Keratinocyte (primary cell): Measurements from ENCODE around the gene IGFBP7. TPM values are rescaled to one million over a fixed set of nuclear protein-coding genes. Genes with fewer than 3 reads are reported as not detected.

ENCODE experiments used
- DNase-seq: peaks from one replicate; pipeline ENCODE4 v3.0.0-alpha.2; 2011; ENCODE audit warnings: low read depth, missing footprints, low spot score
- FAIRE-seq: peaks from 2 replicates; lab custom pipeline; 2011; peaks lifted over from hg19 to GRCh38; lab: Jason Lieb, UNC
- H2AFZ ChIP-seq: 2 replicates; pipeline ENCODE4 v1.6.0; 2012; ENCODE audit warnings: low read length, control low read depth, inconsistent platforms; ENCODE audit not compliant: control insufficient read depth
- H3K27ac ChIP-seq: 2 replicates; pipeline ENCODE4 v1.5.1; 2011; ENCODE audit warnings: low read length; ENCODE audit not compliant: control insufficient read depth, insufficient read depth
- H3K27me3 ChIP-seq: 3 replicates; pipeline ENCODE4 v1.6.0; 2011; ENCODE audit warnings: low read length; ENCODE audit not compliant: control insufficient read depth, insufficient read depth; ENCODE audit errors: extremely low read depth
- H3K36me3 ChIP-seq, 2 experiments: 2 replicates in 1 of 2; 3 replicates in 1 of 2; pipeline ENCODE4 v1.5.1; 2011; ENCODE audit warnings: low read length in 2 of 2, mild to moderate bottlenecking in 1 of 2; ENCODE audit not compliant: control insufficient read depth in 2 of 2, insufficient read depth in 2 of 2; ENCODE audit errors: extremely low read depth in 1 of 2
- H3K4me1 ChIP-seq: 3 replicates; pipeline ENCODE4 v1.5.1; 2011; ENCODE audit warnings: low read length; ENCODE audit not compliant: control insufficient read depth, insufficient read depth; ENCODE audit errors: extremely low read depth
- H3K4me2 ChIP-seq: 3 replicates; pipeline ENCODE4 v1.6.0; 2011; ENCODE audit warnings: low read depth, low read length; ENCODE audit not compliant: control insufficient read depth, insufficient read depth; ENCODE audit errors: extremely low read depth
- H3K4me3 ChIP-seq, 3 experiments: fragments of 200-600 bp in 1 of 3; sonication (generic) in 1 of 3; 2 replicates in 2 of 3; 3 replicates in 1 of 3; pipeline ENCODE4 v1.5.1; 2011 to 2016; ENCODE audit warnings: low read length in 3 of 3, mild to moderate bottlenecking in 3 of 3, control low read depth in 2 of 3, inconsistent platforms in 1 of 3, low read depth in 1 of 3, mixed read lengths in 1 of 3, mixed run types in 1 of 3, moderate library complexity in 1 of 3; ENCODE audit not compliant: control insufficient read depth in 2 of 3, insufficient read depth in 2 of 3; ENCODE audit errors: extremely low read depth in 1 of 3
- H3K79me2 ChIP-seq: 2 replicates; pipeline ENCODE4 v1.6.0; 2012; ENCODE audit warnings: low read length; ENCODE audit not compliant: control insufficient read depth, insufficient read depth
- H3K9ac ChIP-seq: 3 replicates; pipeline ENCODE4 v1.6.0; 2011; ENCODE audit warnings: low read length; ENCODE audit not compliant: control insufficient read depth, insufficient read depth; ENCODE audit errors: extremely low read depth
- H3K9me1 ChIP-seq: 3 replicates; pipeline ENCODE4 v1.6.0; 2011; ENCODE audit warnings: low read length; ENCODE audit not compliant: control insufficient read depth, insufficient read depth; ENCODE audit errors: extremely low read depth
- H3K9me3 ChIP-seq: 2 replicates; pipeline ENCODE4 v1.5.1; 2012; ENCODE audit warnings: low read depth, low read length; ENCODE audit not compliant: control insufficient read depth
- H4K20me1 ChIP-seq: 3 replicates; pipeline ENCODE4 v1.6.0; 2011; ENCODE audit warnings: low read length; ENCODE audit not compliant: control insufficient read depth, insufficient read depth; ENCODE audit errors: extremely low read depth
- CTCF ChIP-seq, 3 experiments: IDR thresholded peaks in 1 of 3; conservative IDR thresholded peaks in 1 of 3; optimal IDR thresholded peaks in 1 of 3; 2 replicates in 2 of 3; 3 replicates in 1 of 3; pipeline versions ENCODE3 to v1.5.1; 2011; ENCODE audit warnings: low read length in 3 of 3, mild to moderate bottlenecking in 3 of 3, moderate library complexity in 2 of 3, control low read depth in 1 of 3, inconsistent platforms in 1 of 3; ENCODE audit not compliant: insufficient read depth in 2 of 3; ENCODE audit errors: extremely low read depth in 1 of 3
- EZH2 ChIP-seq: IDR thresholded peaks from one replicate; pipeline ENCODE4 v1.6.1; 2012; ENCODE audit warnings: inconsistent platforms, mild to moderate bottlenecking, low read length, moderate library complexity
- dilution Hi-C: fragments of 300-500 bp; cut with MboI; formaldehyde crosslinking; loops from one replicate; pipeline ENCODE4 v1.7.0; 2020; ENCODE audit warnings: low sequenced_read_pairs; ENCODE audit not compliant: extremely low pct_ligation_motif_present
- polyA plus RNA-seq, 5 experiments: library from polyadenylated mRNA; depleted of rRNA in 3 of 5; stranded (reverse) in 3 of 5; stranded (forward) in 1 of 5; unstranded in 1 of 5; fragments of >200 nt; gene quantifications; 1 replicate in 1 of 5; 2 replicates in 3 of 5; 3 replicates in 1 of 5; pipeline versions ENCODE4 v1.2.1 to v1.2.3, GENCODE V29; 2011 to 2012; ENCODE audit warnings: missing spikeins in 2 of 5, low read depth in 1 of 5, low replicate concordance in 1 of 5

The IGFBP7 gene
- polyA plus RNA-seq, 1 donor (not counting 4 experiments of a cell fraction or from before 2014, with no cell fraction given) = 413 TPM

- DNase-seq (no peak), FAIRE-seq (no peak)
- TF ChIP-seq EZH2 = no peak
- no peak for TF ChIP-seq CTCF (optimal IDR thresholded peaks at IDR 0.05 in 1 of 3, IDR thresholded peaks at IDR 0.05 in 1 of 3, conservative IDR thresholded peaks at IDR 0.05 in 1 of 3; ENCODE audit: extremely low read depth in 1 of 3, insufficient read depth in 2 of 3, low read length in 3 of 3)
- dilution Hi-C loops = no loop called here
- Histone ChIP-seq H3K27me3 (no peaks in the 10 kb centered on the region), H3K79me2 (peaks cover 41% of the 10 kb centered on the region), H3K4me3 (no peak overlapping the region), H3K4me2 (no peak overlapping the region), H3K9me3 (no peaks in the 10 kb centered on the region), H3K9ac (no peak overlapping the region), H2AFZ (no peak overlapping the region), H3K36me3 (peaks cover 13 to 30% of the 10 kb centered on the region in 2 experiments), H4K20me1 (no peaks in the 10 kb centered on the region), H3K4me1 (no peaks in the 10 kb centered on the region), H3K27ac (no peak overlapping the region), H3K9me1 (no peaks in the 10 kb centered on the region)
These were observed 114.7 kb downstream of the IGFBP7 start for GRCh38 chr4:56995525-56995924.

DNA sequence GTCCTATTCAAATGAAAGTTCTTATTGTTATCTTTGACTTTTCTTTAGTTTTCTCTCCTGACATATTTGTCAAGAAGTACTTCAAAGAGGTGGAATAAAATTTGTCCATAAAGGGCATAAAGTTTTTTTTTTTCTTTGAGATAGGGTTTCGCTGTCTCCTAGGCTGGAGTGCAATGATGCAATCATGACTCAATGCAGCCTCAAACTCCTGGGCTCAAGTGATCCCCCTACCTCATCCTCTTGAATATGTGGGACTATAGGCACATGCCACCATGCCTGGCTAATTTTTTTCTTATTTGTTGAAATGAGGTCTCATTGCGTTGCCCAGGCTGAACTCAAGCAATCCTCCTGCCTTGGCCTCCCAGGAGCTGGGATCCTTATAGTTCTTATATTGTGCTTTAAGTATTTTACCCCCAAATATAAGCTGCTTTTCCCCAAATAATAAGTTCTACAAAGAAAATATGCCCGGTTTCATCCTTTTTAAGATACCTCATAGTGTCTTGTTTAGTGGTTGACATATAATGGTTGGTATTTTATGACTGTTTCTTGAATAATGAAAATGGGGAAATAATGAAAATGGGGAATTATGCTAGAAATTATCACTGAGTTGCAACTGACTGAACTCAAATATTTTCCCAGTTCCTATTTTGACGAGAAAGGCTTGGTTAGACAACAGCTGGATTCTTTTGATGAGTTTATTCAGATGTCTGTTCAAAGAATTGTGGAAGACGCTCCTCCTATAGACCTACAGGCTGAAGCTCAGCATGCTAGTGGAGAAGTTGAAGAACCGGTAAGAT, 119.9 kb downstream of the IGFBP7 start:
- dilution Hi-C loops = no loop called here
- Histone ChIP-seq H3K36me3 (peaks cover 18 to 24% of the 10 kb centered on the region in 2 experiments), H3K4me3 (no peak overlapping the region), H3K9me3 (no peaks in the 10 kb centered on the region), H3K79me2 (peaks cover 72% of the 10 kb centered on the region), H3K4me2 (no peak overlapping the region), H3K9ac (no peak overlapping the region), H3K9me1 (no peaks in the 10 kb centered on the region), H4K20me1 (no peaks in the 10 kb centered on the region), H3K27me3 (no peaks in the 10 kb centered on the region), H3K27ac (peak overlapping the region; percentile 19), H2AFZ (no peak overlapping the region), H3K4me1 (peaks cover 7% of the 10 kb centered on the region)
- TF ChIP-seq CTCF (optimal IDR thresholded peaks at IDR 0.05 in 1 of 3, IDR thresholded peaks at IDR 0.05 in 1 of 3, conservative IDR thresholded peaks at IDR 0.05 in 1 of 3; ENCODE audit: extremely low read depth in 1 of 3, insufficient read depth in 2 of 3, low read length in 3 of 3) = no peak
- no peak for TF ChIP-seq EZH2
- FAIRE-seq (no peak), DNase-seq (no peak)
